MM.1S (cell line): ENCODE data around the gene YAF2.

Experiments used
- DNase-seq: peaks from one replicate; pipeline ENCODE4 v3.0.0-alpha.2; 2015
- H2AFZ ChIP-seq: fragments of 300-600 bp; sonication (generic); 2 replicates; pipeline ENCODE4 v1.6.0; 2016; ENCODE audit warnings: antibody characterized with exemption, low read length
- H3F3A ChIP-seq: fragments of 300-600 bp; sonication (generic); 2 replicates; pipeline ENCODE4 v1.6.1; 2016; ENCODE audit warnings: mild to moderate bottlenecking, antibody characterized with exemption, low read length, moderate library complexity, mixed read lengths; ENCODE audit not compliant: insufficient read depth
- H3K27ac ChIP-seq: fragments of 300-600 bp; sonication (generic); 2 replicates; pipeline ENCODE4 v1.5.1; 2016; ENCODE audit warnings: mild to moderate bottlenecking, low read length
- H3K27me3 ChIP-seq: fragments of 300-600 bp; sonication (generic); replicated peaks from 2 replicates; pipeline ENCODE4 v1.6.0; 2016; ENCODE audit warnings: low read length; ENCODE audit not compliant: insufficient read depth
- H3K36me3 ChIP-seq: fragments of 300-600 bp; sonication (generic); replicated peaks from 2 replicates; pipeline ENCODE4 v1.6.1; 2016; ENCODE audit warnings: mild to moderate bottlenecking, low read length, mixed read lengths; ENCODE audit not compliant: insufficient read depth
- H3K4me1 ChIP-seq: fragments of 300-600 bp; sonication (generic); 2 replicates; pipeline ENCODE4 v1.6.1; 2016; ENCODE audit warnings: low read length, mixed read lengths
- H3K4me2 ChIP-seq: fragments of 300-600 bp; sonication (generic); 2 replicates; pipeline ENCODE4 v1.6.0; 2016; ENCODE audit warnings: low read depth, low read length
- H3K4me3 ChIP-seq: fragments of 300-600 bp; sonication (generic); 2 replicates; pipeline ENCODE4 v1.5.1; 2016; ENCODE audit warnings: low read length, mixed read lengths
- H3K79me2 ChIP-seq: fragments of 300-600 bp; sonication (generic); 2 replicates; pipeline ENCODE4 v1.6.1; 2016; ENCODE audit warnings: mixed run types, low read length, mixed read lengths
- H3K9ac ChIP-seq: fragments of 300-600 bp; sonication (generic); 2 replicates; pipeline ENCODE4 v1.6.1; 2016; ENCODE audit warnings: low read length, mixed read lengths
- H3K9me2 ChIP-seq: fragments of 300-600 bp; sonication (generic); replicated peaks from 2 replicates; pipeline ENCODE4 v1.6.1; 2016; ENCODE audit warnings: mild to moderate bottlenecking, low read length, mixed read lengths; ENCODE audit not compliant: insufficient read depth
- H3K9me3 ChIP-seq: fragments of 300-600 bp; sonication (generic); replicated peaks from 2 replicates; pipeline ENCODE4 v1.6.1; 2016; ENCODE audit warnings: mild to moderate bottlenecking, low read length, mixed read lengths; ENCODE audit not compliant: insufficient read depth
- H4K20me1 ChIP-seq: fragments of 300-600 bp; sonication (generic); 2 replicates; pipeline ENCODE4 v1.6.1; 2016; ENCODE audit warnings: mild to moderate bottlenecking, low read length, moderate library complexity, mixed read lengths; ENCODE audit not compliant: insufficient read depth
- CTCF ChIP-seq: fragments of 300-600 bp; sonication (generic); IDR thresholded peaks from 2 replicates; pipeline ENCODE4 v1.5.1; 2016; ENCODE audit warnings: antibody characterized with exemption, low read length, mixed read lengths
- EZH2 ChIP-seq: fragments of 300-600 bp; sonication (generic); optimal IDR thresholded peaks from 2 replicates; pipeline ENCODE3; 2017; ENCODE audit warnings: low read depth, mild to moderate bottlenecking, antibody characterized with exemption, low read length, mixed read lengths
- EZH2phosphoT487 ChIP-seq: fragments of 300-600 bp; sonication (generic); IDR thresholded peaks from 2 replicates; pipeline ENCODE4 v1.6.1; 2018; ENCODE audit warnings: antibody characterized with exemption, low read length

The YAF2 gene

DNA sequence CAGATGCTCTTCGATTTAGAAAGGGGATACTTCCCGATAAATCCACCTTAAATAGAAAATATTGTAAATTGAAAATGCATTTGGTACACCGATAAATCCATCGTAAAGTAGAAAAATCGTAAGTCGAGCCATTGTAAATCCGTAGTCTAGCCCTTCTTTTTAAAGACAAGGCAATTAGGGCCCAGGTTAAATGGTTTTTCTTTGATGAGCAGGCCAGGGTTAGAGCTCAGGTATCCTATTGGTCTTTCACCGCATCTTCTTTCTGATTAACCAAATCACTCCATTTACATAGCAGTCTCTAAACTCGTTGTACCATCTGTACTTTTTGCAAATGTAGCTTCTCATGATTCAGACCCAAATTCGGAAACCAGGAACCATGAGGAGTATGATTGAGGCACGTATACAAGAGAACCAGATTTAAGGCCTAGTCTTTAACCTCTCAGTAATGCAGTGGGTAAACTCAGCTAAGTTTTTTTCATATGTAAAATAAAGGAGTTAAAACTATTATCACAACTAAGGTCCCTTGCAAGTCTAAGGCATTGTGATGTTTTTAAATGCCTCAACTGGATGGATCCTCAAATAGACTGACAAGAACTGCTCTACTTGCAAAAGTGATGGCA, 2.2 kb upstream of the YAF2 start:
- H3K4me3 ChIP-seq = no peak overlapping the region
- peaks cover 30% of the 10 kb centered on the region for H3K79me2 ChIP-seq
- TF ChIP-seq EZH2 (no peak), EZH2phosphoT487 (no peak), CTCF (no peak)
- H3K9me3 ChIP-seq = no peaks in the 10 kb centered on the region
- H4K20me1 ChIP-seq = no peaks in the 10 kb centered on the region; the same call in 1 of the 2 replicates
- H3K36me3 ChIP-seq = no peaks in the 10 kb centered on the region; the same call in 1 of the 2 replicates
- no peak overlapping the region for H3K4me2 ChIP-seq
- no peak overlapping the region for H3K27ac ChIP-seq
- H3K9ac ChIP-seq = no peak overlapping the region
- H3K27me3 ChIP-seq = no peaks in the 10 kb centered on the region
- peaks cover 13% of the 10 kb centered on the region for H3F3A ChIP-seq
- H2AFZ ChIP-seq = no peak overlapping the region
- peaks cover 21% of the 10 kb centered on the region for H3K4me1 ChIP-seq
- DNase-seq = no peak
- H3K9me2 ChIP-seq = no peaks in the 10 kb centered on the region

- Histone ChIP-seq H3K27ac (peak overlapping the region; percentile 47; the same call in 1 of the 2 replicates), H4K20me1 (no peaks in the 10 kb centered on the region; the same call in 1 of the 2 replicates), H3K9ac (peak overlapping the region; percentile 52; the same call in 1 of the 2 replicates), H3K9me2 (no peaks in the 10 kb centered on the region), H2AFZ (no peak overlapping the region), H3K27me3 (no peaks in the 10 kb centered on the region), H3K79me2 (peaks cover 53% of the 10 kb centered on the region), H3K4me2 (no peak overlapping the region), H3K36me3 (no peaks in the 10 kb centered on the region; the same call in 1 of the 2 replicates), H3K9me3 (no peaks in the 10 kb centered on the region), H3F3A (peaks cover 13% of the 10 kb centered on the region), H3K4me3 (peak overlapping the region; percentile 57; the same call in 1 of the 2 replicates), H3K4me1 (peaks cover 25% of the 10 kb centered on the region)
- DNase-seq = no peak
- TF ChIP-seq CTCF = no peak
- TF ChIP-seq EZH2phosphoT487 = no peak
- no peak for TF ChIP-seq EZH2
These were observed 202 bp downstream of the YAF2 start for GRCh38 chr12:42237853-42238239.

DNA sequence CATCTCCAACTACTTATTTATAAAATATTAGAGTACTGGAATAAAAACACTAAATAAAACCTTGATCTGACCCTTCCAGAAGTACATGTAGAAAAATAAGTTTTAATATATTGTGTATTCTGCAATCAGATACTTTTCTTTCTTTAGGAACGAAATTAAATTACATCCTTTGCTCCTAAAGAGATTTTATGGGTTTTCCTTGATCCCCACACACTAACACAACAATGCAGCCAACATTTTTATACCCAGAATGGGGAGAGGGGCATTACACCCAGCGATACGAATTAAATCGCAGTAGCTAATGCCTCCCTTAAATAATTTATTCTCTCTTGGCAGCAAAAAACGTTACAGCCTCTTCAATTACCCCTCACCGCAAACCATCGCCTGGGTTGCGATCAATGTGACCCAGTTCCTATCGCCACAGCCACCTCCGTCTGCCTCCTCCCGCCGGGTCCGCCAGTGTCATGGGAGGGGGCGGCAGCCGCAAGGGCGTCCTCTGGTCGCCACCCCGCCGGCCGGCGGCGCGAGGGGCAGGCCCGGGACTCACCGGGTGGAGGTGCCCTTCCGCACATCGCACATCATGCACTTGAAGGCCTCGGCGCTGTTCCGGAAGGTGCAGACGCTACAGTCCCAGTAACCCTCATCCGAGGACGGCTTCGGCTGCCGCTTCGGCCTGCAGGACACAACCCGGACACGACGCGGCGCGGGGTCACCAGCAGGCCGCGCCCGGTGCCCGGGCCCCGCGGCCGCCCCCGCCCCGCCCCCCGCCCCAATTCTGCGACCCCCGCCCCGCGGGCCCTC, 796 bp downstream of the YAF2 start:
- peaks cover 25% of the 10 kb centered on the region for H3K4me1 ChIP-seq
- no peaks in the 10 kb centered on the region; the same call in 1 of the 2 replicates for H4K20me1 ChIP-seq
- peaks cover 13% of the 10 kb centered on the region for H3F3A ChIP-seq
- H3K9ac ChIP-seq = peak overlapping the region; percentile 36; the same call in 1 of the 2 replicates
- no peaks in the 10 kb centered on the region for H3K9me3 ChIP-seq
- peak overlapping the region; percentile 56 for H3K4me2 ChIP-seq
- H3K4me3 ChIP-seq = peak overlapping the region; percentile 74
- DNase-seq = peak; percentile 89
- H3K79me2 ChIP-seq = peaks cover 59% of the 10 kb centered on the region
- H3K36me3 ChIP-seq = no peaks in the 10 kb centered on the region; the same call in 1 of the 2 replicates
- peak overlapping the region; percentile 1; the same call in 1 of the 2 replicates for H2AFZ ChIP-seq
- no peaks in the 10 kb centered on the region for H3K27me3 ChIP-seq
- H3K27ac ChIP-seq = peak overlapping the region; percentile 12; the same call in 1 of the 2 replicates
- no peaks in the 10 kb centered on the region for H3K9me2 ChIP-seq
- no peak for TF ChIP-seq EZH2phosphoT487
- peak; percentile 53 for TF ChIP-seq CTCF
